Measurements from ENCODE around the gene CD9. TPM values are rescaled to one million over a fixed set of nuclear protein-coding genes. Genes with fewer than 3 reads are reported as not detected.

Gene CD9
- total and polyA plus RNA-seq, 2 of the 8 experiments (the other 6 are each of a cell fraction or from before 2014, with no cell fraction given) = 168 to 319 TPM

DNA sequence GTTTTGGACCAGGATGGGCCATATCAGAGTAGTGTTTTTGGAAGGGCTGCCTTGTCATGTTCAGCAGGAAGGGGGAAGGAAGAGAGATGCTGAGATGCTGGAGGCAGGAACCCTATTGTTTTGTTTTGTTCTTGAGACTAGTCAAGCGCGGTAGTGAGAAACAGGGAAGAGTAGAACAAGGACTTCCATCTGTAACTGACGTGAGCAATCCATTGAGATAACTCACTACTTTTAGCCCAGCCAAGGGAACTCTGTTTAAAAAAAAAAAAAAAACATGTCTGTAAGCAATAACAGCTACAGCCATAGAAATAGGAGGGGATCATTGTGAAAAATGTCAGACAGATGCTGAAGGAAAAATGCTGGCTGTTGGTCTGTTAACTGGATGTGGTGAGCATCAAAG, 34.0 kb downstream of the CD9 start (continued):
- TF ChIP-seq, protein P1, sequence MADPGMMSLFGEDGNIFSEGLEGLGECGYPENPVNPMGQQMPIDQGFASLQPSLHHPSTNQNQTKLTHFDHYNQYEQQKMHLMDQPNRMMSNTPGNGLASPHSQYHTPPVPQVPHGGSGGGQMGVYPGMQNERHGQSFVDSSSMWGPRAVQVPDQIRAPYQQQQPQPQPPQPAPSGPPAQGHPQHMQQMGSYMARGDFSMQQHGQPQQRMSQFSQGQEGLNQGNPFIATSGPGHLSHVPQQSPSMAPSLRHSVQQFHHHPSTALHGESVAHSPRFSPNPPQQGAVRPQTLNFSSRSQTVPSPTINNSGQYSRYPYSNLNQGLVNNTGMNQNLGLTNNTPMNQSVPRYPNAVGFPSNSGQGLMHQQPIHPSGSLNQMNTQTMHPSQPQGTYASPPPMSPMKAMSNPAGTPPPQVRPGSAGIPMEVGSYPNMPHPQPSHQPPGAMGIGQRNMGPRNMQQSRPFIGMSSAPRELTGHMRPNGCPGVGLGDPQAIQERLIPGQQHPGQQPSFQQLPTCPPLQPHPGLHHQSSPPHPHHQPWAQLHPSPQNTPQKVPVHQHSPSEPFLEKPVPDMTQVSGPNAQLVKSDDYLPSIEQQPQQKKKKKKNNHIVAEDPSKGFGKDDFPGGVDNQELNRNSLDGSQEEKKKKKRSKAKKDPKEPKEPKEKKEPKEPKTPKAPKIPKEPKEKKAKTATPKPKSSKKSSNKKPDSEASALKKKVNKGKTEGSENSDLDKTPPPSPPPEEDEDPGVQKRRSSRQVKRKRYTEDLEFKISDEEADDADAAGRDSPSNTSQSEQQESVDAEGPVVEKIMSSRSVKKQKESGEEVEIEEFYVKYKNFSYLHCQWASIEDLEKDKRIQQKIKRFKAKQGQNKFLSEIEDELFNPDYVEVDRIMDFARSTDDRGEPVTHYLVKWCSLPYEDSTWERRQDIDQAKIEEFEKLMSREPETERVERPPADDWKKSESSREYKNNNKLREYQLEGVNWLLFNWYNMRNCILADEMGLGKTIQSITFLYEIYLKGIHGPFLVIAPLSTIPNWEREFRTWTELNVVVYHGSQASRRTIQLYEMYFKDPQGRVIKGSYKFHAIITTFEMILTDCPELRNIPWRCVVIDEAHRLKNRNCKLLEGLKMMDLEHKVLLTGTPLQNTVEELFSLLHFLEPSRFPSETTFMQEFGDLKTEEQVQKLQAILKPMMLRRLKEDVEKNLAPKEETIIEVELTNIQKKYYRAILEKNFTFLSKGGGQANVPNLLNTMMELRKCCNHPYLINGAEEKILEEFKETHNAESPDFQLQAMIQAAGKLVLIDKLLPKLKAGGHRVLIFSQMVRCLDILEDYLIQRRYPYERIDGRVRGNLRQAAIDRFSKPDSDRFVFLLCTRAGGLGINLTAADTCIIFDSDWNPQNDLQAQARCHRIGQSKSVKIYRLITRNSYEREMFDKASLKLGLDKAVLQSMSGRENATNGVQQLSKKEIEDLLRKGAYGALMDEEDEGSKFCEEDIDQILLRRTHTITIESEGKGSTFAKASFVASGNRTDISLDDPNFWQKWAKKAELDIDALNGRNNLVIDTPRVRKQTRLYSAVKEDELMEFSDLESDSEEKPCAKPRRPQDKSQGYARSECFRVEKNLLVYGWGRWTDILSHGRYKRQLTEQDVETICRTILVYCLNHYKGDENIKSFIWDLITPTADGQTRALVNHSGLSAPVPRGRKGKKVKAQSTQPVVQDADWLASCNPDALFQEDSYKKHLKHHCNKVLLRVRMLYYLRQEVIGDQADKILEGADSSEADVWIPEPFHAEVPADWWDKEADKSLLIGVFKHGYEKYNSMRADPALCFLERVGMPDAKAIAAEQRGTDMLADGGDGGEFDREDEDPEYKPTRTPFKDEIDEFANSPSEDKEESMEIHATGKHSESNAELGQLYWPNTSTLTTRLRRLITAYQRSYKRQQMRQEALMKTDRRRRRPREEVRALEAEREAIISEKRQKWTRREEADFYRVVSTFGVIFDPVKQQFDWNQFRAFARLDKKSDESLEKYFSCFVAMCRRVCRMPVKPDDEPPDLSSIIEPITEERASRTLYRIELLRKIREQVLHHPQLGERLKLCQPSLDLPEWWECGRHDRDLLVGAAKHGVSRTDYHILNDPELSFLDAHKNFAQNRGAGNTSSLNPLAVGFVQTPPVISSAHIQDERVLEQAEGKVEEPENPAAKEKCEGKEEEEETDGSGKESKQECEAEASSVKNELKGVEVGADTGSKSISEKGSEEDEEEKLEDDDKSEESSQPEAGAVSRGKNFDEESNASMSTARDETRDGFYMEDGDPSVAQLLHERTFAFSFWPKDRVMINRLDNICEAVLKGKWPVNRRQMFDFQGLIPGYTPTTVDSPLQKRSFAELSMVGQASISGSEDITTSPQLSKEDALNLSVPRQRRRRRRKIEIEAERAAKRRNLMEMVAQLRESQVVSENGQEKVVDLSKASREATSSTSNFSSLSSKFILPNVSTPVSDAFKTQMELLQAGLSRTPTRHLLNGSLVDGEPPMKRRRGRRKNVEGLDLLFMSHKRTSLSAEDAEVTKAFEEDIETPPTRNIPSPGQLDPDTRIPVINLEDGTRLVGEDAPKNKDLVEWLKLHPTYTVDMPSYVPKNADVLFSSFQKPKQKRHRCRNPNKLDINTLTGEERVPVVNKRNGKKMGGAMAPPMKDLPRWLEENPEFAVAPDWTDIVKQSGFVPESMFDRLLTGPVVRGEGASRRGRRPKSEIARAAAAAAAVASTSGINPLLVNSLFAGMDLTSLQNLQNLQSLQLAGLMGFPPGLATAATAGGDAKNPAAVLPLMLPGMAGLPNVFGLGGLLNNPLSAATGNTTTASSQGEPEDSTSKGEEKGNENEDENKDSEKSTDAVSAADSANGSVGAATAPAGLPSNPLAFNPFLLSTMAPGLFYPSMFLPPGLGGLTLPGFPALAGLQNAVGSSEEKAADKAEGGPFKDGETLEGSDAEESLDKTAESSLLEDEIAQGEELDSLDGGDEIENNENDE (IDR thresholded peaks at IDR 0.05; ENCODE audit: insufficient replicate concordance, low read length) = no peak
- TF ChIP-seq FOSL1 (IDR thresholded peaks at IDR 0.05; ENCODE audit: insufficient read depth, low read depth, low read length) (no peak), POLR2AphosphoS5 (IDR thresholded peaks at IDR 0.05; ENCODE audit: low read depth, low read length) (no peak), TAF1 (IDR thresholded peaks at IDR 0.05; ENCODE audit: low read depth, low read length) (no peak), CEBPB (IDR thresholded peaks at IDR 0.05; ENCODE audit: low read depth, low read length) (no peak), POU5F1 (IDR thresholded peaks at IDR 0.05; ENCODE audit: low read depth, low read length) (no peak), GTF2F1 (IDR thresholded peaks at IDR 0.05; ENCODE audit: borderline replicate concordance, low read depth, low read length) (no peak)
- TF ChIP-seq, protein P2, sequence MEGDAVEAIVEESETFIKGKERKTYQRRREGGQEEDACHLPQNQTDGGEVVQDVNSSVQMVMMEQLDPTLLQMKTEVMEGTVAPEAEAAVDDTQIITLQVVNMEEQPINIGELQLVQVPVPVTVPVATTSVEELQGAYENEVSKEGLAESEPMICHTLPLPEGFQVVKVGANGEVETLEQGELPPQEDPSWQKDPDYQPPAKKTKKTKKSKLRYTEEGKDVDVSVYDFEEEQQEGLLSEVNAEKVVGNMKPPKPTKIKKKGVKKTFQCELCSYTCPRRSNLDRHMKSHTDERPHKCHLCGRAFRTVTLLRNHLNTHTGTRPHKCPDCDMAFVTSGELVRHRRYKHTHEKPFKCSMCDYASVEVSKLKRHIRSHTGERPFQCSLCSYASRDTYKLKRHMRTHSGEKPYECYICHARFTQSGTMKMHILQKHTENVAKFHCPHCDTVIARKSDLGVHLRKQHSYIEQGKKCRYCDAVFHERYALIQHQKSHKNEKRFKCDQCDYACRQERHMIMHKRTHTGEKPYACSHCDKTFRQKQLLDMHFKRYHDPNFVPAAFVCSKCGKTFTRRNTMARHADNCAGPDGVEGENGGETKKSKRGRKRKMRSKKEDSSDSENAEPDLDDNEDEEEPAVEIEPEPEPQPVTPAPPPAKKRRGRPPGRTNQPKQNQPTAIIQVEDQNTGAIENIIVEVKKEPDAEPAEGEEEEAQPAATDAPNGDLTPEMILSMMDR (IDR thresholded peaks at IDR 0.05; ENCODE audit: control extremely low read depth in 1 of 3, insufficient read depth in 1 of 3, low read depth in 1 of 3, low read length in 3 of 3) = no peak
- TF ChIP-seq, protein P3, sequence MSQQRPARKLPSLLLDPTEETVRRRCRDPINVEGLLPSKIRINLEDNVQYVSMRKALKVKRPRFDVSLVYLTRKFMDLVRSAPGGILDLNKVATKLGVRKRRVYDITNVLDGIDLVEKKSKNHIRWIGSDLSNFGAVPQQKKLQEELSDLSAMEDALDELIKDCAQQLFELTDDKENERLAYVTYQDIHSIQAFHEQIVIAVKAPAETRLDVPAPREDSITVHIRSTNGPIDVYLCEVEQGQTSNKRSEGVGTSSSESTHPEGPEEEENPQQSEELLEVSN (IDR thresholded peaks at IDR 0.05) = no peak

All from H1 (cell line).